ENCODE results near the gene ASPDH.

GRCh38 chr19:50552540-50552939, 38.8 kb upstream of the ASPDH start:
- TF ChIP-seq POLR2AphosphoS5 (IDR thresholded peaks at IDR 0.05; ENCODE audit: low read depth, low read length) (no peak), REST (IDR thresholded peaks at IDR 0.05; ENCODE audit: insufficient read depth in 1 of 2, low read depth in 2 of 2, low read length in 2 of 2) (no peak), SIN3A (IDR thresholded peaks at IDR 0.05; ENCODE audit: borderline replicate concordance, insufficient read depth, low read length) (no peak), FOXP2 (optimal IDR thresholded peaks at IDR 0.05; ENCODE audit: borderline replicate concordance, extremely low read depth, extremely low read length, insufficient read depth) (no peak)
